Measurements from ENCODE around the gene FCER2.

DNA sequence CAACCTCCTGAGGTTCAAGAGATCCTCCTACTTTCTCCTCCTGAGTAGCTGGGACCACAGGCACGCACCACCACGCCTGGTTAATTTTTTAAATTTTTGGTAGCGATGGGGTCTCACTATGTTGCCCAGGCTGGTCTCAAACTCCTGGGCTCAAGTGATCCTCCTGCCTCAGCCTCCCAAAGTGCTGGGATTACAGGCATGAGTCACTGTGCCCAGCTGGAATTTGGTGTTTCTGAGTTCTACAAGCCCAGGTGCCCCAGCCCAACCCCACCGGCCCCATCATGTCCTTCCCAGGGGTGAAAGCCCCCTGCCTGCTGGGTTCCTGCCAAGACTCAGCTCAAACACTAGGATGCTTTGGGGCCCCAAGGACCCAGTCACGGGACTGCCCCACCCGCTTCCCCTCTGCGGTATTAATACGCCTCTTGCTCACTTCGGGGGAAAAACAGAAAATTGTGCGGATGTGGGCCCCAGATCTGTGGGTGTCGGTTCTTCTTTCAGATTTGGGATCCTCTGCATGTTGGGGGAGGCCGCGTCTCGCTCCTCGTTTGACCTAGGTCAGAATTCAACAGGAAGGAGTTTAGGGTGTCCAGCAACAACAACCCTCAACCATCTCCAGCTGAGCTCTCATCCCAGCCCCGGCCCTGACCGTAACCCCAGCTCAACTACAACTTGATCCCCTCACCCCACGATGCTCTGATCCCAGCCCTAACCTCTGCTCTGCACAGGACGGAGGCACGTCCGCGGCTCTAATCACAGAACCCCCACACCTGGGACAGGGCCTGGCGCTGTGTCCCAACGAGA lies 3.7 kb upstream of the FCER2 start:
- TF ChIP-seq, protein P1, sequence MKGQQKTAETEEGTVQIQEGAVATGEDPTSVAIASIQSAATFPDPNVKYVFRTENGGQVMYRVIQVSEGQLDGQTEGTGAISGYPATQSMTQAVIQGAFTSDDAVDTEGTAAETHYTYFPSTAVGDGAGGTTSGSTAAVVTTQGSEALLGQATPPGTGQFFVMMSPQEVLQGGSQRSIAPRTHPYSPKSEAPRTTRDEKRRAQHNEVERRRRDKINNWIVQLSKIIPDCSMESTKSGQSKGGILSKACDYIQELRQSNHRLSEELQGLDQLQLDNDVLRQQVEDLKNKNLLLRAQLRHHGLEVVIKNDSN (CRISPR knock-in tag; IDR thresholded peaks at IDR 0.05) = no peak
- TF ChIP-seq, protein P2, sequence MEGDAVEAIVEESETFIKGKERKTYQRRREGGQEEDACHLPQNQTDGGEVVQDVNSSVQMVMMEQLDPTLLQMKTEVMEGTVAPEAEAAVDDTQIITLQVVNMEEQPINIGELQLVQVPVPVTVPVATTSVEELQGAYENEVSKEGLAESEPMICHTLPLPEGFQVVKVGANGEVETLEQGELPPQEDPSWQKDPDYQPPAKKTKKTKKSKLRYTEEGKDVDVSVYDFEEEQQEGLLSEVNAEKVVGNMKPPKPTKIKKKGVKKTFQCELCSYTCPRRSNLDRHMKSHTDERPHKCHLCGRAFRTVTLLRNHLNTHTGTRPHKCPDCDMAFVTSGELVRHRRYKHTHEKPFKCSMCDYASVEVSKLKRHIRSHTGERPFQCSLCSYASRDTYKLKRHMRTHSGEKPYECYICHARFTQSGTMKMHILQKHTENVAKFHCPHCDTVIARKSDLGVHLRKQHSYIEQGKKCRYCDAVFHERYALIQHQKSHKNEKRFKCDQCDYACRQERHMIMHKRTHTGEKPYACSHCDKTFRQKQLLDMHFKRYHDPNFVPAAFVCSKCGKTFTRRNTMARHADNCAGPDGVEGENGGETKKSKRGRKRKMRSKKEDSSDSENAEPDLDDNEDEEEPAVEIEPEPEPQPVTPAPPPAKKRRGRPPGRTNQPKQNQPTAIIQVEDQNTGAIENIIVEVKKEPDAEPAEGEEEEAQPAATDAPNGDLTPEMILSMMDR (IDR thresholded peaks at IDR 0.05) = no peak
- TF ChIP-seq, protein P3, sequence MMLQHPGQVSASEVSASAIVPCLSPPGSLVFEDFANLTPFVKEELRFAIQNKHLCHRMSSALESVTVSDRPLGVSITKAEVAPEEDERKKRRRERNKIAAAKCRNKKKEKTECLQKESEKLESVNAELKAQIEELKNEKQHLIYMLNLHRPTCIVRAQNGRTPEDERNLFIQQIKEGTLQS (CRISPR knock-in tag; conservative IDR thresholded peaks at IDR 0.05) = no peak

Data from WTC11 (cell line).